ES-I3 (cell line): ENCODE results near the gene KIF21B.

Experiments used
- H3K36me3 ChIP-seq: 2 replicates; pipeline ENCODE4 v1.6.1; 2013; ENCODE audit warnings: mild to moderate bottlenecking, low read length, control low read depth, moderate library complexity; ENCODE audit not compliant: insufficient read depth
- H3K4me1 ChIP-seq: 2 replicates; pipeline ENCODE4 v1.6.1; 2013; ENCODE audit warnings: mild to moderate bottlenecking, control low read depth, low read length; ENCODE audit not compliant: insufficient read depth
- H3K9ac ChIP-seq: 2 replicates; pipeline ENCODE4 v1.6.1; 2013; ENCODE audit warnings: low read depth, mild to moderate bottlenecking, low read length, moderate library complexity
- H3K9me3 ChIP-seq: 2 replicates; pipeline ENCODE4 v1.6.1; 2013; ENCODE audit warnings: mild to moderate bottlenecking, low read length, moderate library complexity; ENCODE audit not compliant: control insufficient read depth, insufficient read depth

The KIF21B gene

DNA sequence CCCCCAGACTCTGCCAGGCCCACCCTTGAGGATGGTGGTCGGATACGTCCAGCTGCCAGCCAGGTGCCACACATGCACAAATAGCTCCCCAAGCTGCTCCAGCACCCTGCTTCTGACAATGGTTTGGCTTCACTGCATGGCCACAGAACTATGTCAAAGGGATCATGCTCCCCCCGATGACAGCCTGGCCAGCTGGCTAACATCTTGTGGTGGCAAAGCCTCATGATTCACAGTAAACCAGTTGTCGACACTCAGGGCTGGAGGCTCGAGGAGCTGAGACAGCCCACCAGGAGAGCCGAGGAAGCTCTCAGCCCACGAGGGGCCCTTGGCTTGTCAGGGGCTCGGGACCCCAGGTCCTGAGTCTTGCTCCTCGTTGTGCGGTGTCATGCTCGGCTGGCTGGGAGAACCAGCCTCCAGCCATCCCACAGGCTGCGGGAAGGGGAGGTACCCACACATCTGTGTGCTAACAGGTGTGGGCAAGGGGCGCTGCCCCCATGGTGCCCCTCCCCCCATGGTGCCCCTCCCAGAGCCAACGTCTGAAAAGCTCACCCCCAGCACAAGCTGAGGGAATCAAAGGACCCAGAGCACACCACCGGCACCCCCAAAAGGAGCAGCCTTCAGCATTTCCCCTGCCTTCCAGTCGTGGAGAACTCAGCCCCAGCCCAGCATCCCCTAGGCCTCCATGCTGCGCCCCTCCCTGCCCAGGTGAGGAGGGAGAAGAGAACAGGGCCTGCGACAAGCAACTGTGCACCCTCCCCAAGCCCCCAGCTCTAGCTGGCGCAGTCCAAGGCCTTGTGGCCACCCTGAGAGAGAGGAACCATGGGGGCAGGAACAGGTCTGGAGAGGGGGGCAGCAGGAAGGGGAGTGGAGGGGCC lies 41.2 kb downstream of the KIF21B start:
- Histone ChIP-seq H3K9ac (no peak overlapping the region), H3K36me3 (peaks cover 9% of the 10 kb centered on the region), H3K9me3 (peaks cover 5% of the 10 kb centered on the region; the same call in 1 of the 2 replicates), H3K4me1 (no peaks in the 10 kb centered on the region)

DNA sequence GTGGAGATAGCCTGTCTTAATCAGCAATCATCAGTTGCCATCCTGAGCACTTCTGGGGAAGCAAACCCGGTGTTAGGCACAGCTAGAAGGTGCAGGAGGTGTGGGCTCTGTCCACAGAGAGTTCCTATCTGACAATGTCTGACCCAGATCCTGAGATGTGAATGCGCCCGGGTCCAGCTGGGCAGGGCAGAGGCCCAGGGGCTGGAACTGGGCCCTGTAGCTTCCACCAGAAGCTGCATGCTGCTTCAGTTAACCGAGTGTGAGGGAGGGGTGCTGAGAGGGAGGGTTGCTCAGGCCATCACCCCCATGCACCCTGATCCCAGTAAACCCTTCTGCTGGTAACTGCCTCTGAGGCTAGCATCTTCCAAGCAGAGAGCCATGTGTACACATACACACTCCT lies 42.2 kb downstream of the KIF21B start:
- Histone ChIP-seq H3K4me1 (no peaks in the 10 kb centered on the region), H3K9ac (no peak overlapping the region), H3K9me3 (peaks cover 5% of the 10 kb centered on the region; the same call in 1 of the 2 replicates), H3K36me3 (peaks cover 6% of the 10 kb centered on the region)

DNA sequence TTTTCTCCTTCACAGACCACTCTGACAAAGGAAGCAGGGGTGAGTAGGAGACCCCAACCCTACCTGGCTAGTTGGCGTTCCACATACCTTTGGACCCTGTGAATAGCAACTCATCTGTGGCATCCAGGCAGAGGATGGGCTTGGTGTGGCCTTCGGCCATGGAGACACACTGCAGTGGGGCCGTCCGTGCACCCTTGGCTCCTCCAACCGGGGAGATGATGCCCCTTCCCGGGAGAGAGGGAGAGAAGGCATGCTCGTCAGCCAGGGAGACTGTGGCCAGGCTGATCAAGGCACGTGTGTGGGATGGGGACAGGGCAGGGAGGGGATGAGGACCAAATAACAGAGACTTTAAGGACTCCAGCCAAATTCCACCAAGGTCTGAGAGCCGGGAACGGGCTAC lies 42.6 kb downstream of the KIF21B start:
- no peak overlapping the region for H3K9ac ChIP-seq
- H3K4me1 ChIP-seq, result no peaks in the 10 kb centered on the region
- H3K9me3 ChIP-seq, result peaks cover 5% of the 10 kb centered on the region; the same call in 1 of the 2 replicates
- H3K36me3 ChIP-seq, result peaks cover 6% of the 10 kb centered on the region

- peaks cover 5% of the 10 kb centered on the region; the same call in 1 of the 2 replicates for H3K9me3 ChIP-seq
- peaks cover 6% of the 10 kb centered on the region for H3K36me3 ChIP-seq
- no peaks in the 10 kb centered on the region for H3K4me1 ChIP-seq
- H3K9ac ChIP-seq, result no peak overlapping the region
These were observed 43.1 kb downstream of the KIF21B start for GRCh38 chr1:200980452-200980772.

- Histone ChIP-seq H3K9me3 (peaks cover 5% of the 10 kb centered on the region; the same call in 1 of the 2 replicates), H3K4me1 (no peaks in the 10 kb centered on the region), H3K9ac (no peak overlapping the region), H3K36me3 (peaks cover 6% of the 10 kb centered on the region)
These were observed 43.7 kb downstream of the KIF21B start for GRCh38 chr1:200979574-200980451.

GRCh38 chr1:200977071-200977754 lies 46.3 kb downstream of the KIF21B start:
- peaks cover 5% of the 10 kb centered on the region; the same call in 1 of the 2 replicates for H3K9me3 ChIP-seq
- H3K36me3 ChIP-seq, result peaks cover 6% of the 10 kb centered on the region

DNA sequence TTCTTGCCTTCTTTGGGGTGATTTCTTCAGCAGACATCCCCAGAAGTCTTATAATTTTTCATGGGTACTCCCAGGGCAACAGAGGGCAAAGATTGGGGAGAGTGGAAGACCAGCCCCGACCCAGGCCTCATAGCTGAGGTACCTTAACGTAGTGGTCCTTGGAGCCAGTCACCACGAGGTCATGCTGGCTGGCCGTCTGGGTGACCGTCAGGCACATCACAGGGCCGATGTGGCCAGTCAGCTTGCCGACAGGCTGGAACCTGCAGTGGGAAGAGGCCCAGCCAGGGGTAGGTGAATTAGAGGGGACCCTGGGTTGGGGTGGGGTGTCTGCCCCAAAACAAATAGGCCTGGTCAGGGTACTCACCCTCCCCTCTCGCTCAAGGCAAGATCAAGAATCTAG lies 46.9 kb downstream of the KIF21B start:
- no peak overlapping the region for H3K9ac ChIP-seq
- no peaks in the 10 kb centered on the region for H3K4me1 ChIP-seq
- peaks cover 6% of the 10 kb centered on the region for H3K36me3 ChIP-seq
- peaks cover 5% of the 10 kb centered on the region; the same call in 1 of the 2 replicates for H3K9me3 ChIP-seq

More at GRCh38 chr1:200977071-200977754, 46.3 kb downstream of the KIF21B start:
- no peaks in the 10 kb centered on the region for H3K4me1 ChIP-seq
- no peak overlapping the region for H3K9ac ChIP-seq

GRCh38 chr1:200975458-200975857 lies 48.1 kb downstream of the KIF21B start:
- H3K9ac ChIP-seq, result no peak overlapping the region
- peaks cover 5% of the 10 kb centered on the region; the same call in 1 of the 2 replicates for H3K9me3 ChIP-seq
- H3K36me3 ChIP-seq, result peaks cover 2% of the 10 kb centered on the region
- no peaks in the 10 kb centered on the region for H3K4me1 ChIP-seq

DNA sequence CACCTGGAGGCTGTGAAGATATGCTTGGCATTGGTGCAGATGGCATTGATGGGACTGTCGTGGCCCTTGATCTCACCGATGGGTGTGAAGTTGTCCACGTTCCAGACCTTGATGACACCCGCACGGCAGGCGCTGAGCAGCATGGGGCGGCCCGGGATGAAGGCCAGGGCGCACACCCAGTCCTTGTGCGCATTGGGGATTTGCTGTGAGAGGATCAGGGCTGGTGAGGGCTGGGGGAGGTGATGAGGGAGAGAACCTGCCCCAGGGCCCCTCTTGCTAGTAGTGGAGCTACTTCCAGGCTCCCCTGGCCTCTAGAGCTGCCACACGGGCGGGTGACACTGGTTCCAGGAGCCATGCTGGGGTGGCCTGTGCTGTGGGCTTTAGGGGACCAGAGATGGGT lies 48.8 kb downstream of the KIF21B start:
- H3K9ac ChIP-seq, result no peak overlapping the region
- H3K9me3 ChIP-seq, result peaks cover under 1% of the 10 kb centered on the region; the same call in 1 of the 2 replicates
- H3K4me1 ChIP-seq, result no peaks in the 10 kb centered on the region
- no peaks in the 10 kb centered on the region; the same call in 1 of the 2 replicates for H3K36me3 ChIP-seq

GRCh38 chr1:200973937-200974657 lies 49.4 kb downstream of the KIF21B start:
- no peaks in the 10 kb centered on the region for H3K9me3 ChIP-seq
- H3K4me1 ChIP-seq, result no peaks in the 10 kb centered on the region
- no peak overlapping the region for H3K9ac ChIP-seq
- H3K36me3 ChIP-seq, result no peaks in the 10 kb centered on the region; the same call in 1 of the 2 replicates

DNA sequence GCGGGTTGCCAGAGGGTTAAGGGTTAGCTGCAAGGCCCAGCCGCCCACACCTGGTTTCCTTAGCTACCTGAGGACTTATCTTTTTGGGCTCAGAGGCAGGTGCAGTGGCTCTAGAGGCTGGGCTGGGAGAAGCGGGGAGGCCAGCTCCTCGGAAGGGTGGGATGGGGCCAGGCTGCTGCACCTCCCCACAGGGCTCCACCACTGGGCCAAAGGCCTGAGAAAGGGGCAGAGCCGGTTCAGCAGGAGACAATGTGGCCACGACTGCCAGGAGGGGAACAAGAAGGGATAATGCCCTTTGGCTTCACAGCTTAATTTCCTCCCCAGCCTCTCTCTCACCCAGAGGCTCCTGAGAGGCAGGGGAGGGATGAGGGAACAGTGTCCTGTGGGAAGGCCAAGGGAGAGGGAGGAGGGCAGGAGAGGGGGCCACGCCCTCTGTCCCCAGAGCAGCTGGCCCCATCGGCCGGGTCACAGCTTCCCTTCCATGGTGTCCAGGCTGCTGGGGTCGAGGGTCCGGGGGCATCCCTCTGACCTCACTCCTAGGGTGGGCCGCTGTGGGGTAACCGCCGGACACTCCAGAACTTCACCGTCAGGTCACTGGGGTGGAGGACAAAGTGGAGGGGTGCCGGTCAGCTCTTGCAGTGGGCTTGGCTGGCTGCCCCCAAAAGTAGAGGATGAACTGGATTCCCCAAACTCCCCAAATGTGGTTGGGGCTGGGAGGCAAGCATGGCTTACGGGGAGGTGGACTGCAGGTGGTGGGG lies 50.4 kb downstream of the KIF21B start:
- no peaks in the 10 kb centered on the region for H3K4me1 ChIP-seq
- H3K36me3 ChIP-seq, result no peaks in the 10 kb centered on the region
- no peaks in the 10 kb centered on the region for H3K9me3 ChIP-seq
- H3K9ac ChIP-seq, result no peak overlapping the region

- H3K4me1 ChIP-seq, result no peaks in the 10 kb centered on the region
- no peaks in the 10 kb centered on the region for H3K36me3 ChIP-seq
- H3K9me3 ChIP-seq, result no peaks in the 10 kb centered on the region
- H3K9ac ChIP-seq, result no peak overlapping the region
These were observed 51.4 kb downstream of the KIF21B start for GRCh38 chr1:200971955-200972711.
